H1 (cell line): ENCODE measurements around the gene GTF2A1L. TPM values are rescaled to one million over a fixed set of nuclear protein-coding genes. Genes with fewer than 3 reads are reported as not detected.
"Not testable (repeated sequence)": the region's sequence is repeated elsewhere in the genome, so short reads cannot be mapped to it uniquely, and the experiment has no call there.

ENCODE experiments used
- CTCF ChIA-PET: fragments of 300-600 bp; sonication (Branson Sonifier 250); formaldehyde crosslinking; loops from one replicate; lab custom pipeline; 2021; ENCODE audit not compliant: partially characterized antibody; lab: Charles Lee
- POLR2A ChIA-PET: fragments of 300-600 bp; sonication (Branson Sonifier 250); formaldehyde crosslinking; loops from one replicate; lab custom pipeline; 2021; ENCODE audit warnings: inconsistent platforms; ENCODE audit not compliant: partially characterized antibody; lab: Charles Lee
- DNase-seq, 2 experiments: peaks; one replicate each; pipeline versions ENCODE4 v3.0.0 to v3.0.0-alpha.2; 2010 to 2022; ENCODE audit warnings: low spot score in 2 of 2, low read depth in 1 of 2, mixed read lengths in 1 of 2
- FAIRE-seq: peaks from 2 replicates; lab custom pipeline; 2011; peaks lifted over from hg19 to GRCh38; lab: Jason Lieb, UNC
- H2AFZ ChIP-seq: 2 replicates; pipeline ENCODE4 v1.8.1; 2012; ENCODE audit warnings: low read length, inconsistent platforms
- H2AK5ac ChIP-seq: 2 replicates; pipeline ENCODE4 v1.6.1; 2013; ENCODE audit warnings: low read depth, low read length
- H2BK120ac ChIP-seq: replicated peaks from 2 replicates; pipeline ENCODE3; 2013; ENCODE audit warnings: low read depth, low read length, inconsistent platforms
- H2BK12ac ChIP-seq: 2 replicates; pipeline ENCODE4 v1.6.1; 2013; ENCODE audit warnings: low read depth, low read length
- H2BK15ac ChIP-seq: 2 replicates; pipeline ENCODE4 v1.6.1; 2013; ENCODE audit warnings: low read length
- H2BK20ac ChIP-seq: 2 replicates; pipeline ENCODE4 v1.6.1; 2013; ENCODE audit warnings: low read length
- H2BK5ac ChIP-seq: 2 replicates; pipeline ENCODE4 v1.6.1; 2013; ENCODE audit warnings: low read depth, low read length
- H3K14ac ChIP-seq: 2 replicates; pipeline ENCODE4 v1.6.1; 2013; ENCODE audit warnings: inconsistent platforms; ENCODE audit not compliant: insufficient read length
- H3K18ac ChIP-seq: 2 replicates; pipeline ENCODE4 v1.6.1; 2013; ENCODE audit warnings: low read length; ENCODE audit errors: extremely low read depth
- H3K23ac ChIP-seq: 2 replicates; pipeline ENCODE4 v1.6.1; 2013; ENCODE audit warnings: inconsistent platforms; ENCODE audit not compliant: insufficient read length
- H3K23me2 ChIP-seq: 2 replicates; pipeline ENCODE4 v1.6.1; 2013; ENCODE audit warnings: low read depth, low read length
- H3K27ac ChIP-seq: 2 replicates; pipeline ENCODE4 v1.6.1; 2011; ENCODE audit warnings: low read depth, low read length, inconsistent platforms
- H3K27me3 ChIP-seq, 4 experiments: replicated peaks in 1 of 4; 1 replicate in 1 of 4; 2 replicates in 3 of 4; pipeline versions ENCODE4 v1.6.1 to v1.8.1; 2011 to 2013; ENCODE audit warnings: low read length in 3 of 4, mild to moderate bottlenecking in 3 of 4, inconsistent platforms in 2 of 4, mixed read lengths in 2 of 4, moderate library complexity in 1 of 4; ENCODE audit not compliant: control insufficient read depth in 3 of 4, insufficient read depth in 3 of 4; ENCODE audit errors: extremely low read depth in 1 of 4
- H3K36me3 ChIP-seq, 4 experiments: 2 replicates each; pipeline versions ENCODE4 v1.6.1 to v1.8.1; 2011 to 2013; ENCODE audit warnings: mild to moderate bottlenecking in 4 of 4, low read length in 3 of 4, moderate library complexity in 2 of 4, control low read depth in 1 of 4, inconsistent platforms in 1 of 4; ENCODE audit not compliant: insufficient read depth in 4 of 4, control insufficient read depth in 2 of 4
- H3K4ac ChIP-seq: replicated peaks from 2 replicates; pipeline ENCODE3; 2013; ENCODE audit warnings: low read length, low read depth, mixed read lengths, inconsistent platforms; ENCODE audit not compliant: insufficient read length
- H3K4me1 ChIP-seq, 4 experiments: replicated peaks in 1 of 4; 1 replicate in 1 of 4; 2 replicates in 3 of 4; pipeline versions ENCODE4 v1.6.1 to v1.8.1; 2011 to 2013; ENCODE audit warnings: low read length in 3 of 4, inconsistent platforms in 2 of 4, mixed read lengths in 1 of 4; ENCODE audit not compliant: insufficient read depth in 4 of 4, control insufficient read depth in 3 of 4
- H3K4me2 ChIP-seq, 2 experiments: 2 replicates each; pipeline versions ENCODE4 v1.6.1 to v1.8.1; 2011 to 2013; ENCODE audit warnings: low read depth in 2 of 2, low read length in 2 of 2, control low read depth in 1 of 2, inconsistent platforms in 1 of 2, mild to moderate bottlenecking in 1 of 2; ENCODE audit not compliant: insufficient read depth in 1 of 2
- H3K4me3 ChIP-seq, 4 experiments: fragments of 200-600, 300-600 bp in 1 of 4; sonication (generic), shearing (Covaris generic), sonication (Bioruptor Twin) in 1 of 4; 2 replicates each; pipeline versions ENCODE4 v1.5.1 to v1.8.1; 2011 to 2016; ENCODE audit warnings: low read length in 4 of 4, low read depth in 3 of 4, control low read depth in 2 of 4, inconsistent platforms in 2 of 4, mild to moderate bottlenecking in 2 of 4, mixed read lengths in 1 of 4, moderate library complexity in 1 of 4; ENCODE audit not compliant: insufficient read depth in 2 of 4; ENCODE audit errors: extremely low read depth in 1 of 4
- H3K56ac ChIP-seq: replicated peaks from 2 replicates; pipeline ENCODE3; 2013; ENCODE audit warnings: low read depth, mild to moderate bottlenecking, mixed read lengths, low read length, inconsistent platforms; ENCODE audit not compliant: insufficient read length
- H3K79me1 ChIP-seq: 2 replicates; pipeline ENCODE4 v1.6.1; 2013; ENCODE audit warnings: low read depth, low read length, control low read depth
- H3K79me2 ChIP-seq, 2 experiments: 2 replicates each; pipeline versions ENCODE4 v1.6.1 to v1.8.1; 2012 to 2013; ENCODE audit warnings: low read length in 2 of 2, mild to moderate bottlenecking in 2 of 2, inconsistent platforms in 1 of 2; ENCODE audit not compliant: insufficient read depth in 2 of 2, control insufficient read depth in 1 of 2
- H3K9ac ChIP-seq, 4 experiments: replicated peaks in 1 of 4; 1 replicate in 1 of 4; 2 replicates in 3 of 4; pipeline versions ENCODE4 v1.6.1 to v1.8.1; 2011 to 2013; ENCODE audit warnings: low read depth in 3 of 4, low read length in 3 of 4, control low read depth in 2 of 4, mild to moderate bottlenecking in 2 of 4, moderate library complexity in 2 of 4, inconsistent platforms in 1 of 4; ENCODE audit errors: extremely low read depth in 1 of 4
- H3K9me3 ChIP-seq, 2 experiments: 2 replicates each; pipeline versions ENCODE4 v1.6.1 to v1.8.1; 2012 to 2013; ENCODE audit warnings: mild to moderate bottlenecking in 2 of 2, moderate library complexity in 2 of 2, control low read depth in 1 of 2, inconsistent platforms in 1 of 2, low read depth in 1 of 2, low read length in 1 of 2, mixed read lengths in 1 of 2; ENCODE audit not compliant: insufficient read depth in 2 of 2
- H4K20me1 ChIP-seq, 2 experiments: replicated peaks in 1 of 2; 2 replicates each; pipeline versions ENCODE3 to v1.8.1; 2011 to 2013; ENCODE audit warnings: inconsistent platforms in 2 of 2, low read length in 2 of 2, mild to moderate bottlenecking in 1 of 2; ENCODE audit not compliant: insufficient read depth in 2 of 2, control insufficient read depth in 1 of 2
- H4K5ac ChIP-seq: 2 replicates; pipeline ENCODE4 v1.6.1; 2013; ENCODE audit warnings: low read length, low read depth, mixed read lengths, inconsistent platforms; ENCODE audit not compliant: insufficient read length
- H4K8ac ChIP-seq: 2 replicates; pipeline ENCODE4 v1.8.0; 2013; ENCODE audit warnings: mild to moderate bottlenecking, moderate library complexity, low read length, inconsistent platforms; ENCODE audit not compliant: insufficient read depth; ENCODE audit errors: extremely low read depth
- H4K91ac ChIP-seq: replicated peaks from 2 replicates; pipeline ENCODE3; 2013; ENCODE audit warnings: low read length, mixed read lengths, inconsistent platforms; ENCODE audit not compliant: insufficient read length
- CHD1 ChIP-seq: IDR thresholded peaks from 2 replicates; pipeline ENCODE4 v1.6.1; 2012; ENCODE audit warnings: low read depth, low read length, improper control_type of control experiment
- CHD2 ChIP-seq: IDR thresholded peaks from 2 replicates; pipeline ENCODE4 v1.6.1; 2012; ENCODE audit warnings: low read length, improper control_type of control experiment
- GABPA ChIP-seq: IDR thresholded peaks from 2 replicates; pipeline ENCODE4 v1.6.1; 2011; ENCODE audit warnings: mild to moderate bottlenecking, low read length, moderate library complexity, borderline replicate concordance; ENCODE audit not compliant: insufficient read depth
- HDAC2 ChIP-seq, 2 experiments: fragments of 300-600 bp in 1 of 2; sonication (generic) in 1 of 2; IDR thresholded peaks; 2 replicates each; pipeline ENCODE4 v1.6.1; 2011 to 2012; ENCODE audit warnings: low read depth in 2 of 2, low read length in 2 of 2, mild to moderate bottlenecking in 2 of 2, moderate library complexity in 2 of 2, borderline replicate concordance in 1 of 2, inconsistent platforms in 1 of 2
- HDAC6 ChIP-seq: IDR thresholded peaks from one replicate; pipeline ENCODE4 v1.7.1; 2012; ENCODE audit warnings: low read depth, mild to moderate bottlenecking, inconsistent platforms, low read length, moderate library complexity
- JUN ChIP-seq: IDR thresholded peaks from 2 replicates; pipeline ENCODE4 v1.6.1; 2011; ENCODE audit warnings: low read depth, mild to moderate bottlenecking, improper control_type of control experiment, low read length
- JUND ChIP-seq: IDR thresholded peaks from 2 replicates; pipeline ENCODE4 v1.6.1; 2011; ENCODE audit warnings: mild to moderate bottlenecking, improper control_type of control experiment, low read length
- WGBS, 2 experiments: shearing (Covaris generic) in 1 of 2; methylation state at CpG; one replicate each; pipeline versions ENCODE4 v1.1.6 to v1.1.7; 2013 to 2015; ENCODE audit warnings: low lambda C conversion rate in 2 of 2, mixed read lengths in 2 of 2, inconsistent platforms in 1 of 2, low coverage in 1 of 2, missing lambda C conversion rate in 1 of 2; ENCODE audit not compliant: insufficient replicate concordance in 2 of 2, insufficient coverage in 1 of 2, insufficient read length in 1 of 2; ENCODE audit errors: extremely low coverage in 1 of 2, missing lambda C conversion rate in 1 of 2; 5-methylcytosine and 5-hydroxymethylcytosine counted together
- polyA plus RNA-seq, 7 experiments: library from polyadenylated mRNA; depleted of rRNA in 3 of 7; stranded (reverse) in 5 of 7; unstranded in 2 of 7; fragments of >200 nt in 5 of 7; fragments of 200-250 nt in 2 of 7; gene quantifications; 1 replicate in 5 of 7; 2 replicates in 1 of 7; 4 replicates in 1 of 7; pipeline versions ENCODE4 v1.2.1 to v1.2.3, GENCODE V29; 2011 to 2013; ENCODE audit warnings: missing spikeins in 2 of 7, mixed read lengths in 2 of 7
- total RNA-seq: library from RNA; stranded (reverse); fragmentation: NEBNext Ultra II Directional; extraction: Animal tissue kit (Norgen Biotek cat#: 25700); gene quantifications from 2 replicates; pipeline ENCODE4 v1.2.1, GENCODE V29; 2021
- TF ChIP-seq, protein P1 (sequence below): IDR thresholded peaks from 2 replicates; pipeline ENCODE4 v1.6.1; 2012; ENCODE audit warnings: inconsistent platforms

Gene GTF2A1L
- total and polyA plus RNA-seq, 2 of the 8 experiments (the other 6 are each of a cell fraction or from before 2014, with no cell fraction given), result 0.18 TPM; not detected in 1

DNA sequence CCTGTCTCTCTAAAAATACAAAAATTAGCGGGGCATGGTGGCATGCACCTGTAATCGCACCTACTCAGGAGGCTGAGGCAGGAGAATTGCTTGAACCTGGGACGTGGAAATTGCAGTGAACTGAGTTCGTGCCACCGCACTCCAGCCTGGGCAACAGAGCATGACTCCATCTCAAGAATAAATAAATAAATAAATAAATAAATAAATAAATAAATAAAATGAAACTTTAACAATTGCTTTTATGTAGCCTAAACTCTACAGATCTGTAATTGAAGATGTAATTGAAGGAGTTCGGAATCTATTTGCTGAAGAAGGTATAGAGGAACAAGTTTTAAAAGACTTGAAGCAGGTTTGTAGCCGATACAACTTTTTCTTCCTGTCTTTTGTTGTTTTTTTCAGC lies 2.9 kb downstream of the GTF2A1L start (continued):
- no peak for TF ChIP-seq HDAC2 (IDR thresholded peaks at IDR 0.05; ENCODE audit: borderline replicate concordance in 1 of 2, low read depth in 2 of 2, low read length in 2 of 2)
- TF ChIP-seq JUND, result no peak
- no peak for TF ChIP-seq CHD1
- no peak for TF ChIP-seq GABPA
- no peak for TF ChIP-seq CHD2
- TF ChIP-seq HDAC6, result no peak
- TF ChIP-seq, protein P1, sequence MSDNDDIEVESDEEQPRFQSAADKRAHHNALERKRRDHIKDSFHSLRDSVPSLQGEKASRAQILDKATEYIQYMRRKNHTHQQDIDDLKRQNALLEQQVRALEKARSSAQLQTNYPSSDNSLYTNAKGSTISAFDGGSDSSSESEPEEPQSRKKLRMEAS, result no peak
- TF ChIP-seq JUN, result no peak
- TF ChIP-seq, all 59 proteins: peak for 0

- H3K4me2 ChIP-seq, FAIRE-seq: not testable (repeated sequence)
- WGBS, 2 experiments, result 93% methylated on average over 5 of the region's 5 CpGs; no CpG with 5 or more reads in 1 of the 2 experiments
Observed at GRCh38 chr2:48622691-48623090, 5.0 kb downstream of the GTF2A1L start.

More at GRCh38 chr2:48622691-48623090, 5.0 kb downstream of the GTF2A1L start:
- H4K8ac ChIP-seq, H3K56ac ChIP-seq, H3K27ac ChIP-seq, H3K27me3 ChIP-seq, H3K23ac ChIP-seq, H2BK120ac ChIP-seq, H4K5ac ChIP-seq, H2AFZ ChIP-seq, H3K4me1 ChIP-seq, H3K79me1 ChIP-seq, H3K14ac ChIP-seq, POLR2A ChIA-PET, H2BK12ac ChIP-seq, H3K79me2 ChIP-seq, H2BK5ac ChIP-seq, H3K4me3 ChIP-seq, H4K91ac ChIP-seq, H3K9me3 ChIP-seq, H3K36me3 ChIP-seq, H2BK20ac ChIP-seq, H4K20me1 ChIP-seq, H2BK15ac ChIP-seq, H3K9ac ChIP-seq, H3K4ac ChIP-seq, H3K23me2 ChIP-seq, H3K18ac ChIP-seq, H2AK5ac ChIP-seq, DNase-seq: not testable (repeated sequence)
- CTCF ChIA-PET, result interaction anchor here (0.7 kb wide), 1 partner anchor 39 kb away, joined by 5 read pairs; no protein-coding TSS in a partner anchor
